SU-DHL-6 (cell line): ENCODE results near the gene SPATC1L.

Source experiments
- H2AFZ ChIP-seq: fragments of 200-600 bp; sonication (generic); 2 replicates; pipeline ENCODE4 v1.6.1; 2014; ENCODE audit warnings: low read depth, mild to moderate bottlenecking, moderate library complexity, mixed read lengths, antibody characterized with exemption, low read length; ENCODE audit not compliant: severe bottlenecking
- H3F3A ChIP-seq: fragments of 200-600 bp; shearing (Covaris generic); 2 replicates; pipeline ENCODE4 v1.6.0; 2016; ENCODE audit warnings: antibody characterized with exemption, mild to moderate bottlenecking; ENCODE audit not compliant: insufficient read depth
- H3K27ac ChIP-seq: fragments of 200-600 bp; sonication (generic); 2 replicates; pipeline ENCODE4 v1.5.1; 2016; ENCODE audit warnings: low read depth, mild to moderate bottlenecking, low read length, moderate library complexity, mixed read lengths
- H3K27me3 ChIP-seq: fragments of 200-600 bp; sonication (generic), shearing (Covaris generic); 2 replicates; pipeline ENCODE4 v1.6.0; 2014; ENCODE audit warnings: mild to moderate bottlenecking, low read length
- H3K36me3 ChIP-seq: fragments of 200-600 bp; sonication (generic); 2 replicates; pipeline ENCODE4 v1.6.1; 2014; ENCODE audit warnings: mild to moderate bottlenecking, low read length, mixed read lengths
- H3K4me2 ChIP-seq: fragments of 300-600, 200-600 bp; shearing (Covaris generic), sonication (generic); 2 replicates; pipeline ENCODE4 v1.6.0; 2014; ENCODE audit warnings: low read length, low read depth, mild to moderate bottlenecking; ENCODE audit not compliant: poor library complexity, severe bottlenecking
- H3K4me3 ChIP-seq: fragments of 200-600 bp; sonication (generic); 2 replicates; pipeline ENCODE4 v1.5.1; 2014; ENCODE audit warnings: antibody characterized with exemption, low read length, mild to moderate bottlenecking, mixed read lengths; ENCODE audit not compliant: insufficient read depth, poor library complexity, severe bottlenecking
- H3K79me2 ChIP-seq: fragments of 200-600 bp; sonication (generic); 2 replicates; pipeline ENCODE4 v1.6.1; 2014; ENCODE audit warnings: mild to moderate bottlenecking, low read length, moderate library complexity; ENCODE audit not compliant: insufficient read depth
- H3K9ac ChIP-seq: fragments of 200-600 bp; sonication (generic); 2 replicates; pipeline ENCODE4 v1.7.0; 2014; ENCODE audit warnings: mild to moderate bottlenecking, low read length
- H3K9me2 ChIP-seq: fragments of 200-600 bp; sonication (generic); replicated peaks from 2 replicates; pipeline ENCODE4 v1.6.1; 2014; ENCODE audit warnings: low read length; ENCODE audit not compliant: insufficient read depth
- H3K9me3 ChIP-seq: fragments of 200-600 bp; sonication (generic); 2 replicates; pipeline ENCODE4 v1.6.1; 2014; ENCODE audit warnings: low read length, mixed read lengths; ENCODE audit not compliant: insufficient read depth
- H4K20me1 ChIP-seq: fragments of 200-600 bp; sonication (generic); 2 replicates; pipeline ENCODE4 v1.6.1; 2014; ENCODE audit warnings: low read depth, mild to moderate bottlenecking, antibody characterized with exemption, low read length, moderate library complexity, mixed read lengths
- CTCF ChIP-seq: fragments of 200-600 bp; sonication (generic); IDR thresholded peaks from one replicate; pipeline ENCODE4 v1.5.1; 2017; ENCODE audit warnings: antibody characterized with exemption, mild to moderate bottlenecking, low read length, moderate library complexity; ENCODE audit not compliant: insufficient read depth, poor library complexity, severe bottlenecking
- EZH2phosphoT487 ChIP-seq: fragments of 200-600 bp; sonication (generic), shearing (Covaris generic); conservative IDR thresholded peaks from 2 replicates; pipeline ENCODE4 v1.6.1; 2018; ENCODE audit warnings: mild to moderate bottlenecking, antibody characterized with exemption, low read length, moderate library complexity, mixed read lengths

SPATC1L gene

DNA sequence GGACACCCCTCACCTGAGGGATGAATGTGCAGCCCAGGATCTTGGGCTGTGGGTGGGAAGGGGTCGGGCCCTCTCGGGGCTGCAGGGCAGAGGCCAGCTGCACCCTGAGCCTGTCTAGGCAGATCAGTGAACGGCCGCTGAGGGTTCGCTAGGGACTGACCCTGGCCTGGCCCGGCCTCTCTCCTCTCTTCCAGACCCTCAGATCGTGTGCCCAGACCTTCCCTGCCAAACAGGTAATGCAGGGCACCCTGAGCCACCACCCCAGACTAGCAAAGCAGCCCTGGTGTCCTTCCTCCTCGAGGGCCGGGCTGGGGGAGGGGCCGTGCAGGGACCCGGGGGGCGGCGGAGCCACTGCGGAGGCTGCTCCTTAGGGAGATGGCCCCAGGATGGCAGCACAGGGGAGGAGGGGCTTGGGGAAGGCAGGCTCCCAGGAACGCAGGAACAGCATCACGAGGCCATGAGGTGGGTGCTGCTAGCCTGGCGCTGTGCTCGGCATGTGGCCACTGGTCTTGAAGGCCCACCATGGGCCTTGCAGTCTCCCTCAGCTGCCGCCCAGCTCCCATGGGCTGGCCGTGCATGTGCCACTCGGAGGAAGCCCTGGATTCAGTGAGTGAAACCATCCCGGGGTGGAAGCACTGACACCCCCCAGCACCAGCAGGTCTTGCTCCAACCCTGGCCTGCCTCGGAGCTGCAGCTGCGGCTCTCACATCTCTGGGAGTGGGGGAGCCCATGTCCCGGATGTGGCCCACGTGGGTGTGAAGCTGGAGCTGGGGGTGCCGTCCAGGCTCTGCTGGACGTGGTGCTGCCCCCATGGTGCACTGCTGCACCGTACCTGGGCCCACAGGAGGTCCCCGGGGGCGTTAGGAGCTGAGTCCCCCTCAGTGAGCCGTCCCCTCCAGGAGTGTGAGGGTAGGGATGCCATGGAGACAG is 57.7 kb downstream of the SPATC1L start:
- Histone ChIP-seq H3F3A (no peaks in the 10 kb centered on the region), H3K9me3 (no peaks in the 10 kb centered on the region), H3K36me3 (no peaks in the 10 kb centered on the region), H3K27ac (no peak overlapping the region), H3K4me2 (no peak overlapping the region), H3K9ac (no peak overlapping the region), H3K9me2 (no peaks in the 10 kb centered on the region), H4K20me1 (no peaks in the 10 kb centered on the region), H3K79me2 (no peaks in the 10 kb centered on the region), H3K4me3 (no peak overlapping the region), H2AFZ (no peak overlapping the region), H3K27me3 (no peaks in the 10 kb centered on the region)
- TF ChIP-seq CTCF (no peak), EZH2phosphoT487 (no peak)

DNA sequence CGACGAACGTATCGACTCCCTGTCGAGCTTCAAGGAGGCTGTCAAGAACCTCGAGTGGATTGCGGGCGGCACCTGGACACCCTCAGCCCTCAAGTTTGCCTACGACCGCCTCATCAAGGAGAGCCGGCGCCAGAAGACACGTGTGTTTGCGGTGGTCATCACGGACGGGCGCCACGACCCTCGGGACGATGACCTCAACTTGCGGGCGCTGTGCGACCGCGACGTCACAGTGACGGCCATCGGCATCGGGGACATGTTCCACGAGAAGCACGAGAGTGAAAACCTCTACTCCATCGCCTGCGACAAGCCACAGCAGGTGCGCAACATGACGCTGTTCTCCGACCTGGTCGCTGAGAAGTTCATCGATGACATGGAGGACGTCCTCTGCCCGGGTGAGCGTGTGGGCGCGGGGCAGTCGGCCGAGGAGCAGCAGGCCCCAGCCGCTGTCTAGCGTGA is 58.4 kb downstream of the SPATC1L start:
- Histone ChIP-seq H3K9me3 (no peaks in the 10 kb centered on the region), H3K4me3 (no peak overlapping the region), H3K79me2 (no peaks in the 10 kb centered on the region), H3K9ac (no peak overlapping the region), H3K9me2 (no peaks in the 10 kb centered on the region), H4K20me1 (no peaks in the 10 kb centered on the region), H3F3A (no peaks in the 10 kb centered on the region), H2AFZ (no peak overlapping the region), H3K36me3 (no peaks in the 10 kb centered on the region), H3K27ac (no peak overlapping the region), H3K27me3 (no peaks in the 10 kb centered on the region), H3K4me2 (no peak overlapping the region)
- TF ChIP-seq CTCF (no peak), EZH2phosphoT487 (no peak)

- H3K79me2 ChIP-seq: no peaks in the 10 kb centered on the region
- no peak overlapping the region for H3K4me3 ChIP-seq
- H3K27me3 ChIP-seq: no peaks in the 10 kb centered on the region
- no peaks in the 10 kb centered on the region for H3F3A ChIP-seq
- no peaks in the 10 kb centered on the region for H3K36me3 ChIP-seq
- no peaks in the 10 kb centered on the region for H3K9me2 ChIP-seq
- TF ChIP-seq CTCF (no peak), EZH2phosphoT487 (no peak)
- no peak overlapping the region for H3K27ac ChIP-seq
- no peaks in the 10 kb centered on the region for H4K20me1 ChIP-seq
- no peaks in the 10 kb centered on the region for H3K9me3 ChIP-seq
- no peak overlapping the region for H2AFZ ChIP-seq
- no peak overlapping the region for H3K4me2 ChIP-seq
- no peak overlapping the region for H3K9ac ChIP-seq
Measured at GRCh38 chr21:46124926-46125845, 59.1 kb downstream of the SPATC1L start.
